Stimulated activated CD4-positive, alpha-beta T cell treated with anti-CD3 and anti-CD28 coated beads, Interleukin-4, amount 100 ng/mL, for 24 hours (primary cell): ENCODE results near the gene SLC17A8.

ENCODE experiments used
- DNase-seq: peaks from one replicate; pipeline ENCODE4 v3.0.0-alpha.2; 2020

Gene SLC17A8

DNA sequence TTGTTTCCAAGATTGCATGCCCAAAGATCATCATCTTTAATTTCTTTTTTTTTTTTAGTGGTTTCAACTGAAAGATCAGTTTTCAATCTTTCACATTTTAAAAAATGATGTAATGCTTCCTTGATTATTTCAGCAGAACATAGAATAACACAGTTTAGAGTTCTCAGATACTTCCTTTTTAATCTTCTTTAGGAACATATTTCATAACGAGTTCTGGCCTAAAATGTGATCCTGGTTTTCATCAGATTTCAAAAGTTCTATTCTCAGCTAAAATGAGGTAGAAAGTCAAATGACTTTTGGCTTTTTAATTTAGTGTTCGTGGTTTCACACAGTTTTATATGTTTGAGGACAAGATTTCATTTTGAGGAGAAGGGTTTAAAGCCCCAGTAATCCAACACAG is 76.8 kb downstream of the SLC17A8 start:
- no peak for DNase-seq

DNA sequence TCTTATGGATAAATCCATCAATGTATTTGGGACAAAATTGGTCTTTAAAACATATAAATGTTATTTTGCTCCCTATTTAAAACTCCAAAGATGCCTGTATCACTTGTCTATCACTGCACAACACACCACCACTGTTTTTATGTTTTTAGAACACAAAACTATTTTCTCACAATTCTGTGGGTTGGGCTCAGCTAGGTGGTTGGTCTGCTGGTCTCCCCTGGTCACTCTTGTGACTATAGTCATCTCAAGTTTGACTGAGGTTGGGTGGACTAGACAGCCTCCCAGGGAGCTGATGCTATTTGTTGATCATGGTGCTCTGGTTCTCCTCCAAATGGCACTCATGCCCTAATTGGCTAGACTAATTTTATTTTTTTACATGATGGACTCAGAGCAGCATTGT is 77.3 kb downstream of the SLC17A8 start:
- no peak for DNase-seq

DNA sequence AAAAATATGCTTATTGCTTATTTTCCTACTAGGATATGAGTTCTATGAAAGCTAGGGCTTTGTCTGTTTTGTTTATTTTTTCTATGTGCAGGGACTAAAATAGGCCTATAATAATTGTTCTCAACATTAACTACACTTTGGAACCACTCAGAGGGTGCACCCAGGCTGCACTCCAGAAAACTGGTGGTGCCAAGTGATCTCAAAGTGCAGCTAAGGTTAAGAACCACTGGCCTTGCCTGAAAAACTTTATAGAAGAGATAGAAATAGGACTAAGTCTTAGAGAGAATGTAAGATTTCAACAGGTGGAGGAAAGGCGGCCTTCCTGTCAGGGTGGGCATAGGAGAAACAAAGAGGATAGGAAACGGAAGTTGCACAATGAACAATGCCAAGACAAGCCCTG is 79.1 kb downstream of the SLC17A8 start:
- no peak for DNase-seq

DNA sequence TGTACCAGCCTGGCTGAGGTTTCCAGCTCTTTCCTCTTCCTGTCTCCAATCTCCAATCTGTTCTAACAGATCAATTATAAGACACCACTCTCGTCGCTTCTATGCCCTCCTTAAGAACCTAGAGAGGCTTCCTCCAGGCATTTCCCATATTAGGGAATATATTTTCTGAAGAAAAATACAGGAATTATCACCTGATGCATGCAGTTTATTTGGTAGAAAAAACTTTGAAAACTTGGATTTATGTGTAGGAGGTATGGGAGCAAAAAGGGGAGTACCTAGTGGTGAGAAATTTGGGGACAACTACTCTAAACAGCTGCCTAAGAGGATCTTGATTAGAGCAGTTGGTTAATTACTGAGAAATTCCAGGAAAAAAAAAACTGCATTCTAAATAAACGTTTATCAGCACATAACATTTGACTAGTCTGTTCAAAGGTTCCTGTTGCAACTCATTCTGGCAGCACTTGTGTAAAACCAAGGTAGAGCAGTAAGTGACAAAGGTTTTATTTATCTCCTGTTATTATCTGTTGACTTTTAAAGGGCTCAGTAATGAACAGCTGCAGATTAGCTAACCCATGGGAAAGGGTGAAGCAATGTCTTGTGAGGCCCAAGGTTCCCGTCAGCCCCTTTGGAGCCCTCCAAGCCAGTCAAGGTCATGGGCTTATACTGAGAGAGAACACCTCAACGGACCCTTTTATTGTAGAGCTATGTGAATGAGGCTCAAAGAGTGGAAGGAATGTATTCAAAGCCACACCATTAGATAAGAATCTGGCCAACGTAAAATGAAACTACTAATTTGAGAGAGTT is 80.4 kb downstream of the SLC17A8 start:
- DNase-seq, result no peak

DNA sequence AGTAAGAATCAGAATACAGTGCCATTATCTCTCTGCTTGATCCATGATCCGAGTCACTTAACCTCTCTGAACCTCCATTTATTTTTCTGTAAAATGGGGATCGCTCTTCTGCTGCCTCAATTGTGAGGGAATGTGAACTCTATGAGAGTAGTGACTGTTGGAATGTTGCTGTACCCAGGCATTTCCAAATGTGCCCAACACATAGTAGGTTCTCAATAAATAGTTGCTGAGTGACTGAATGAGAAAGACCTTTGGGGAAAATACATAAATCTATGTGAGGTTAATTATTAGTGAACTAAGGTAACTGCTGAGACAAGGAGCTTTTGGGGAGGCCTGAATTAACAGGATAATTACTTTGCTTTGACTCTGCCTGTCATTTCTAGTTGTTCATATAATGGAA is 82.9 kb downstream of the SLC17A8 start:
- DNase-seq, result no peak

DNA sequence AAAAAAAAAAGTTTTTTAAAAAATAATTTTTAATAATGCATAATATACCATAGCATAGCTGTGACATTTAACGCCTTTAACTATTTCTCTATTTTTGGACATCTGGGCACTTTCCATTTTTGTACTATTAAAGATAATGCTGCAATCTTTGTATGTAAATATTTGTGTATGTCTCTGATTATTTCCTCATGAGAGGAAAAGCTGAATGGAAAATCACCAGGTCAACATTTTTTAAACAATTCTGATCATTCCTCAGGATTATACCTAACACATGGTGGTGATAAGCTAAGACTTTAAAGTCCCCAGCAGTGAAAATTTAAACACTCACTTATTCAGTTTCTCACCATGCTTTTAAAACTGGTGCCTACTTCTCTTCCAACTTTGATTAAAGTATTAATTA is 85.5 kb downstream of the SLC17A8 start:
- DNase-seq, result no peak

DNA sequence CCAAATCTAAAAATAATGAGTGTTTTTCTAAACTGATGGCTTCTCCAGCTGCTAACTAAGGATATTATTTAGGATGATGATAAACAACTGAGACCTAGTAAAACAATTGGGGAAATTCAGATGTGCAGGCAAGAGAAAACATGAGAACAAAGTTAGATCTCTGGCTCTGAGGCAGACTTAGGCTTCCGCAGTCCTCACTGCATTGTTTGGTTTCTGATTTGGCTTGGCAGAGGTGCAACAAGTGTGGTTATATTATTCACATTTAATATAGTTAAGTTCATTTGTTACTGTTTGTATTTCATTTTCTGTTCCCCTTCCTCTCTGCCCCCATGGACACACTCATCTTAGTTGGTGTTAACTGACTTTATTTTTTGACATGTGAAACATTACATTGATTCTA is 86.6 kb downstream of the SLC17A8 start:
- DNase-seq, result no peak

DNA sequence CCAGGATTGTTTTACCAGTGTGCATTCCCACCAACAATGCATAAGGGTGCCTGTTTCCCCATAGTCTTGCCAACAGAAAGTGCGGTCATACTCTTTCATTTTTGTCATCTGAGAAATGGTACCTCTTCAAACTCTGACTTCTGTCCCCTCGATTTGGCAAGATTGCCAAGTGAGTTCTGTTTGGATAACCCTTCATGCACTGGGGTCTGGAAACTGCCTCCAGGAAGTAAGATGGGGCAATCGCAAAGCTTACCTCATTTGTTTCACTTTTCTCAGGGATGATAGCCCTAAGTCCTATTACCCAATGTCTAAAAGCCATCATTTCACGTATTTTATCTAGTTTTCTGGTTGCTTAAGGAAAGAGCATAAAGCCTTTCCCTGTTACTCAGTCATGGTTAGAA is 88.2 kb downstream of the SLC17A8 start:
- no peak for DNase-seq

DNA sequence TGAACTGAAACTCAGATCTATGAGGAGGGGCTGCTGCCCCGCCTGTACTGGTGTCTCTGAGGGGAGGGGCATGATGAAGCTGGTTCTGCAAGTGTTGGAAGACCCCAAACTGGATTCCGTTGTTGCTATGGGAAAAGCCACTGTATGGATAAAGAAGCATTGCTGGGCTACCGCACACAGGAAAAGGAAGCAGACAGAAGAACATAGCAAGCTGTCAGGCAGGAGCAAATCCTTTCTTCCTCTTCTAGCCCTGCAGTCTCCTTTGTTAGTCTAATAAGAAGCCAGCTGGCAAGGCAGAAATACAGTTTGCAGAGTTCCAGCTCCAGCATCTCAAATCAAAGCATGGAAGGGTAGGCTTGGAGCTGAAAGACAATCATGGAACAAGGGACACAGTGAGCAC is 90.5 kb downstream of the SLC17A8 start:
- no peak for DNase-seq

DNA sequence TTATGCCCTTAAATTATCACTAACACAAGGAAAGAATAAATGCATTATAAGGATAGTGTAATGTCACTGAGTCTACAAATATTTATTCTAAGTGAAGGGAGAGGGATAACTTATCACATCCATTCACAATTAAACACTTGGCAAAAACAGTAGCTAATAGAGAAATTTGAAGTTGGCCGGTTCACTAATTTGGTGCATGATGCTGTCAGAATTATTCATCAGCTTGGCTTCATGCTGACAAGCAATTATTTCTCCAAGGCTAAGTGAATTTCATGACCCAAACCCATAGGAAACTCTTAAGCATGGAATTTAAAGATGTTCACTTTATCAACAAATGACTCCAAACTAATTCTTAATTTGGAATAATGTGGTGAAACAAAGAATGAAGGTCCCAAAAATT is 91.8 kb downstream of the SLC17A8 start:
- no peak for DNase-seq

DNA sequence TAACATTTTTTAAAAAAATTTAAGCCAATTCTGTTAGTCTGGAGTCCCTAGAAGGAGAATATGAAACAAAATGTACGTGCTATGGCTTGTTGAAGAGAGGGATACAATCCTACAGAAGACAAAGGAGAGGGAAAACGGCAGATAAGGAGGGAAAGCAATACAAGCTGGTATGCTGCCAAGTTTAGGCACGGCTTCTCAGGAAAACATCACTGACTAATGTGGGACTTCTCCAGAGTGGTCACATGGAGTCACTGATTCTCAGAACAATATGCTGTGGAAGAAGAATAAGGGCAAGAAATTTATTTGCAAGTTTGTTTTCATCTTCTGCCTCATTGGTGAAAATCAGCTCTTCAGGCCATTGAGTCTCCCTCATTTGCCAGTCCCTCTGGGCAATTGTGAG is 93.9 kb downstream of the SLC17A8 start:
- no peak for DNase-seq

DNA sequence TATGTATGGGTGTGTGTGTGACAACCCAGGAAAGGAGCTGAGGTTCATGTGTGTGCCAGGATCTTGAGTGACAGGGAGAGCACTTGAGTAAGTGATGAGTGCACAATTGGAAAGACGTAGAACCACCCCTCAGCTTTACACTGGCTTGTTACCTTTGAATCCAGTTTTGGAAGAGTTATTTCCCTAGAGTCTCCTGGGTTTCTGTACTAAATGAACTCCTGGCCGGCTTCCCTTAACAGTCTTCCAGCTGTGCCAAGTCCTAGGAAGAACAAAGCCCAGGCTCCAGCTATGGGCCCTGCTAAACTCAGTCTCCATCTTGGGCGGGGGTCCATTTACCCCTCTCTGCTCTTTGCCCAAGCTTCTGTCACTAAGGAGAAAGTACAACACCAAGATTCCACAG is 97.1 kb downstream of the SLC17A8 start:
- no peak for DNase-seq

DNA sequence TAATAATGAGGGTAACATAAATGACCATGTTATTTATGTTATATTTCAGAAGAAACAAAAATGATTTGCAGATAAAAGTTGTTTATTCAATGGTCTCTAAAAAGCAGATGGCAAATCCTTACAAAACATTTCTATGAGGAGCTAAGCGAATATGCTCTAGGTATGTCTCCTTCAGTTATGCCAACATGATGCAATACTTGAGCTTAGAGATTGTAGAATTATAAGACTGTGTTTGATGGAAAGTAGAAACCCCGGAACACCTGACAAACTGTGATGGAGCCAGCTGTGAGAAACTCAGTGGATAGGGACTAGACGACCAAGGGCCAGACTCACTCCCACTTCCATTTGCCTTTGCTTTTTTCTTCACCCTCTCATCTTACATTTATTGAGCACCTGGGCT is 99.0 kb downstream of the SLC17A8 start:
- DNase-seq, result no peak

DNA sequence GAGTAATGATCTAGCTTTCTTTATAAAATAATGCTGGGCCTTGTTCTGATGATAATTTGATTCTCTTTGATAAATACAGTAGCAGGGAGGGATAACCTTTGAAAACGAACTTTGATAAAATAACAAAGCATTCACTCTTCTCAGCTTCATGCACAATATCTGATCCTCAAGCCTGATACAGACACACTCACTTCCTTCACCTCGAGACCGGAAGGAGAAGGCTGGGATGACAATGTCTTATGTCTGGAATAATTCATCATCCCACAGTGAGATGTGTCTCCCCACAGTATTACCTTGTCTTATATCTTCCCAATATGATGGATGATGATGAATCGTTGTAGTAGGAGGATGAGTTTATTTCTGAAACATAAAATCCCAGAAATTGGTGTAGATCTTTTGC is 101.3 kb downstream of the SLC17A8 start:
- no peak for DNase-seq

DNA sequence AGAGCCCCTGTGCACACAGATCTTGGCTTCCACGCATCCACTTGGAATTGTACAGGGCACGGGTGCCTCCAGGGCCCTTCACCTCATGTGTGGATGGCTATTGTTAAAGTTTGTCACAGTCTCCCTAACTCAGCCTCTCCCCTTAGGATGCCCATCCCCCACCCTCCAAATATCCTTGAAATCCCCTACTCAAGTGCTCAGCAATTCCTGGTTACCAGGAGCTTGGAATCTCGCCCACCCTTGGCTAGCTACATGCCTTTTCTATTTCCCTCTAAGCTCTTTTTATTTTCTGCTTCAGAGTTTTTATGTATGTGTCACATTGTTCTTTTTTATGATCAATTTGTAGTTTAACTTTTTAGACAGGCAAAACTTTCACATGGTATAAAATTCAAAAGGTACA is 103.8 kb downstream of the SLC17A8 start:
- no peak for DNase-seq

DNA sequence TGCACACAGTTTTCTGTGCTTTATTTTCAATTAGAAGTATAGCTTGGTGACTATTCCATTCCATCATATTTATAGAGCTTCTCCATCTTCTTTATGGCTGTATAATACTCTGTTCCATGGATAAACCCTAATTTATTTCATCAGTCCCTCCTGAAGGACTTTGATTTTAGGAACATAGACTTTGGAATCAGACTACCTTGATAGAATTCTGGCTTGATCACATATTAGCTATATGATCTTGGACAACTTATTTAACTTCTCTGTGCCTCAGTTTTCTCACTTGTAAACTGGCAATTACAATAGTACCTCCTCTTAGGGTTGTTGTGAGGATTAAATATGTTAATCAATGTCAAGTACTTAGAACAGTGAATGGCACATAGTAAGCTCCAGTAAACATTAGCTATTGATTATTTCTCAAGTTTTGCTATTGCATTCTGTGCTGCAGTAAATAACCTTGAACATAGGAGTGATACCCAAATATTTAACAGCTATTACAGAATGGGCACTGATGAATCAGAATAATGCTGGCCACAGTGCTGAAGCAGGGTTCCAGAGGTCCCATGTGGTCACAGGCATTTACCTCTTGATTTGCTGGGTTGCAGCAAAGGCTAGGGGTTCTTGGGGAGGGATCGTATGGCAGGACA is 104.6 kb downstream of the SLC17A8 start:
- no peak for DNase-seq

DNA sequence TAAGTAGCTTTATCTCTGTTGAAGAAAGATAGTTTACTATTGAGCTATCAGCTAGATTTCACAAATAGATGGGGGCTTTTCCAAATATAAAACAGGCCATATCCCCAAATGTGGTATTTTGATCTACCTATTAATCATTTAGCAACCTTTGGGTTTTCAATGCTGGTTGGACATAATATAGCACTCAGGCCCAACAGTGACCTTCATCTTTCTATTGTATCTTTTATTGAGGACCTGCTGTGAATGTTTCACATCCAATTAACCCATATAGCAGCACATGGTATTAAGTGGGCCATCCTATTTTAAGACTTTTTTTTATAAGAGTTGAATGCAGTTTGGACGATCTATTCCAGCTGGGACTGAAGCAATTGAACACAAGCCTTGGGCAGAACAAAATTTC is 106.8 kb downstream of the SLC17A8 start:
- DNase-seq, result no peak

DNA sequence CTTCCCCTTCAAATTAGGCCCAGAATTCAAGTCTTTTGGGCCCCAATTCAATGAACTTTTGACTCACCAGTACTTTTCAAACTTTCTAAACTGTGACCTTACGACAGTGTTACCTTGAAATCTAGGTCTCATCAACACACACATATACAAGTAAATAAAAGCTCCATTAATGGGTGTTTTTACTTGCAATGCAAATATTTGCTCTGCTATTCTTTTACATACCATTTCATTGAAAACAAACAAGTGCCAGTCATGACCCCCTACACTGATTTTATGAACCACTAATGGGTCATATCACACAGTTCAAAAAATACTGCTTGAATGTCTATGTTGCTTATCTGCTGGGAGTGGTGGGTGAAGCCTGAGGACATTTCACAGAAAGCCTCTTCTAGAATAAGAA is 107.7 kb downstream of the SLC17A8 start:
- no peak for DNase-seq

DNA sequence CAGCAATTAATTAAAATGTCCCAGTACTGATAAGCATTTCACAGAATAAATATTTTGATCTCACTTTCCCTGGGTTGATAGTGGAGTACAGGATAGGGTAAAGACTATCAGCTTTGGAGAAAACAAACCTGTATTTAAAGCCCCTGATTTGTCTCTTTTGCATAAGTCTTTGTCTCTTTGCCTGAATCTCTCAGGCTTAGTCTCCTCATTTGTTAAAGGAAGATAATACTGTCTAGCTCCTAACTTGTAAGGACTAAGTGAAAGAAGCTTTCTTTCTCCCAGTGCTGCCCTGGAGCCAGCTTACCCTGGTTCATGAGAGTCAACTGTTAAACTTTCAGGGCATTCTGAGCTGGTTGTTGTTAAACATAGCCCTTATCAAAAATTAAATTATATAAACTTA is 111.3 kb downstream of the SLC17A8 start:
- DNase-seq, result no peak
